WTC11 (cell line): Measurements from ENCODE around the gene GUCA2B.

Experiments used
- CTCF ChIP-seq: fragments of 200-600 bp; IDR thresholded peaks from 2 replicates; pipeline ENCODE4 v1.8.0; 2022; ENCODE audit warnings: antibody characterized with exemption
- E2F4 ChIP-seq: sonication (generic); formaldehyde crosslinking; IDR thresholded peaks from 2 replicates; pipeline ENCODE4 v1.8.1; 2022; ENCODE audit warnings: low read depth, mild to moderate bottlenecking, moderate library complexity, missing genetic modification reagents, borderline replicate concordance
- HMGXB4 ChIP-seq: sonication (generic); formaldehyde crosslinking; IDR thresholded peaks from 2 replicates; pipeline ENCODE4 v1.8.1; 2023; ENCODE audit warnings: mild to moderate bottlenecking, moderate library complexity, missing genetic modification reagents
- MAX ChIP-seq: sonication (generic); formaldehyde crosslinking; IDR thresholded peaks from 2 replicates; pipeline ENCODE4 v1.8.0; 2022; ENCODE audit warnings: mild to moderate bottlenecking, missing genetic modification reagents
- NR2C2 ChIP-seq: sonication (generic); formaldehyde crosslinking; IDR thresholded peaks from 2 replicates; pipeline ENCODE4 v1.8.0; 2022; ENCODE audit warnings: mild to moderate bottlenecking, missing genetic modification reagents
- SMAD4 ChIP-seq: sonication (generic); formaldehyde crosslinking; IDR thresholded peaks from 2 replicates; pipeline ENCODE4 v1.8.0; 2022; ENCODE audit warnings: mild to moderate bottlenecking, missing genetic modification reagents
- USF2 ChIP-seq: sonication (generic); formaldehyde crosslinking; IDR thresholded peaks from 2 replicates; pipeline ENCODE4 v1.8.1; 2023; ENCODE audit warnings: mild to moderate bottlenecking, missing genetic modification reagents, moderate library complexity
- ZMAT4 ChIP-seq: fragments of 250-450 bp; sonication (Bioruptor Pico); IDR thresholded peaks from 2 replicates; pipeline ENCODE4 v1.9.0; 2021; ENCODE audit warnings: mild to moderate bottlenecking

- TF ChIP-seq ZMAT4 (CRISPR knock-in tag): no peak
- no peak for TF ChIP-seq E2F4 (CRISPR knock-in tag)
- no peak for TF ChIP-seq MAX (CRISPR knock-in tag)
- no peak for TF ChIP-seq CTCF
- TF ChIP-seq SMAD4: no peak
- TF ChIP-seq USF2 (CRISPR knock-in tag): no peak
- TF ChIP-seq NR2C2 (CRISPR knock-in tag): no peak
- TF ChIP-seq HMGXB4 (CRISPR knock-in tag): no peak
Measured at GRCh38 chr1:42179275-42179674, 26.1 kb downstream of the GUCA2B start.
